NCI-H2171 (cell line): ENCODE measurements around the gene SUN1.
A peak's percentile ranks its signal among the peaks of the same experiment; 100 is the strongest.
"Not testable (repeated sequence)": the region's sequence is repeated elsewhere in the genome, so short reads cannot be mapped to it uniquely, and the experiment has no call there.

Experiments used
- DNase-seq: peaks from one replicate; lab custom pipeline; 2025; lab: John Stamatoyannopoulos, UW

SUN1 gene

DNA sequence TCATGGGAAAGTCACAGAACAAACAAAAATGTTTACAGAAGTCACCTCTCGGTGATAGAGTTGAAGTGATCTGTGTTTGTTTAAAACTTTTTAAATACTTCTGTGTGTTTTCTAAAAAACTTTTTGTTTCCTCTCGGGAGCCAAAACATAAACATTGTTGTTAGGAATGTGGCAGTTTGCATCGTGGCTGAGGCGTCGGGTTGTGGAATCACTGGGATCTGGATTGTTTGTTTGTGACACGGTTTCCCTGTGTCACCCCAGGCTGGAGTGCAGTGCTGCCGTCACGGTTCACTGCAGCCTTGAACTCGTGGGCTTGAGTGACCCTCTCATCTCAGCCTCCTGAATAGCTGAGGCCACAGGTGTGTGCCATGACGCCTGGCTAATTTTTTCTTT lies 29.0 kb upstream of the SUN1 start:
- DNase-seq = no peak

DNA sequence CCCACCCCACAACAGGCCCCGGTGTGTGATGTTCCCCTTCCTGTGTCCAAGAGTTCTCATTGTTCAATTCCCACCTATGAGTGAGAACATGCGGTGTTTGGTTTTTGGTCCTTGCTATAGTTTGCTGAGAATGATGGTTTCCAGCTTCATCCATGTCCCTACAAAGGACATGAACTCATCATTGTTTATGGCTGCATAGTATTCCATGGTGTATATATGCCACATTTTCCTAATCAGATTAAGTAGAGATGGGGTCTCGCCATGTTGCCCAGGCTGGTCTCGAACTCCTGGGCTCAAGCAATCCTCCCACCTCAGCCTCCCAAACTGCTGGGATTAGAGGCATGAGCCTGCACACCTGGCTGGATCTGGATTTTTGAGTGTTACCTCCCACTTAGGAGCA lies 28.5 kb upstream of the SUN1 start:
- DNase-seq = not testable (repeated sequence)

DNA sequence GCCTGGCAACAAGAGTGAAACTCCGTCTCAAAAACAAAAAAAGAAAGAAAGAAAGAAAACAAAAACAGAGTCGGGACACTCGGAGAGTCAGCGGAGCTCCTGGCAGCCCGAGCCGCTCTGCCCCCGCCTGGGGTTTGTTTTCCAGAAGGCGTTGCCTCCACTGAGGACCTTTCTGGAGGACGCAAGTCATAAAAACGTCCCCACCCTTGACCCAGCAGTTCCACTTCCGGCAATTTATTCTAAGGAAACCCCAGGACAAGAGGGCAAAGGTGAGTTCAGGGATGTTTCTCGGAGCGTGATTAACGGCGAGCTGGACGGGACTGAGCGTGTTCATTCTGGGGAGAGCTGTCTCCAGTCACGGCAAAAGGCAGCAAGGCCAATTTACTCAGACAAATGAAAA lies 27.0 kb upstream of the SUN1 start:
- DNase-seq = no peak

DNA sequence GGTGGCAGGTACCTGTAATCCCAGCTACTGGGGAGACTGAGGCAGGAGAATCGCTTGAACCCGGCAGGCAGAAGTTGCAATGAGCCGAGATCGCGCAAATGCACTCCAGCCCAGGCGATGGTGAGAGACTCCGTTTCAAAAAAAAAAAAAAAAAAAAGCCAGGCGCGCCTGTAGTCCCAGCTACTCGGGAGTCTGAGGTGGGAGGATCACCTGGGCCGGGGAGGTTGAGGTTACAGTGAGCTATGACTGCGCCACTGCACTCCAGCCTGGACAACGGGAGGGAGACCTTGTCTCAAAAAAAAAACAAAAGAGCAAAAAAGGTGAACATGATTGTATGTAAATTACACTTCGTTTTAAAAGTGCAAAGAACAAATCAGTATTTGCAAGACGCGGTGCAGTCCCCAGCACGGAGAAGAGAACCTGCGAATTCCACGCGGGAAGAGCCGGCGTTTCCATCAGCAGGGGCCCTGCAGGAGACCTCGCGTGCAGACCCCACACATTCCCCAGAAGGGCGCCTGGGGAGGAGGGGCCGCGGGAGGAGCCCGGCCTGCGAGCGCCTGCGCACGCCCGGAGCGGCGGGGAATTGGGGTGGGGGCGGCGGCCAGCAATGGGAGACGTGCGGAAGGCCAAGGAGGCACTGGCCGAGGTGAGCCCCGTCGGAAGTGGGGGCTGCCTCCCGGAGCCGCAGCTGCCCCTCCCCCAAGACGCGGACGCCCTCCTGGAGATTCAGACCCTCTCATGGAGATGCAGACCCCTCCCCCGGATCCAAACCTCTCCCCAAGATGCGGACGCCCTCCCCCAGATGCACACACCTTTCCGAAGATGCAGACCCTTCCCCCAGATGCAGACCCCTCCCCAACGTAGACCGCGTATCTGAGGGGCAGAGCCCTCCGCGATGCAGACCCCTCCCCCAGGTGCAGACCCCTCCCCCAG lies 16.7 kb upstream of the SUN1 start:
- DNase-seq = peak; percentile 65

DNA sequence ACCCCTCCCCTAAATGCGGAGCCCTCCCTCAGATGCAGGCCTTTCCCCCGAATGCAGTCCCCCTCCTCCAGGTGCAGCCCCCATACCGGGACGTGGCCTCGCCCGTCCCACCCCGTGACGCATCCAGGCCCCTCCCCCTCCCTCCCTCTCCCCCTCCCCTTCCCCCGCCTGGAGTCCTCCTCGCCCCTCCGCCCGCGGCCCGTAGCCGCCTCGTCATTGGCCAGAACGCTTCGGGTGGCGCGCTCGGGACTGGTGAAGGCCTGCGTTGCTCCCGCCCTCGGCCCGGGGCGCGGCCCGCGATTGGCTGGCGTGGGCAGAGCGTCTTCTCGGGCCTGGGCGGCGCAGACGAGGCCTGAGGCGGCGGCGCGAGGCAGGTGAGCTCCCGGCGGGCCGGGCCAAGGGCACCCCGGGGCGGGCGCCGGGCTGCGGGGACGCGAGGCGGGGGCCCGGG lies 16.0 kb upstream of the SUN1 start:
- peak; percentile 98 for DNase-seq

DNA sequence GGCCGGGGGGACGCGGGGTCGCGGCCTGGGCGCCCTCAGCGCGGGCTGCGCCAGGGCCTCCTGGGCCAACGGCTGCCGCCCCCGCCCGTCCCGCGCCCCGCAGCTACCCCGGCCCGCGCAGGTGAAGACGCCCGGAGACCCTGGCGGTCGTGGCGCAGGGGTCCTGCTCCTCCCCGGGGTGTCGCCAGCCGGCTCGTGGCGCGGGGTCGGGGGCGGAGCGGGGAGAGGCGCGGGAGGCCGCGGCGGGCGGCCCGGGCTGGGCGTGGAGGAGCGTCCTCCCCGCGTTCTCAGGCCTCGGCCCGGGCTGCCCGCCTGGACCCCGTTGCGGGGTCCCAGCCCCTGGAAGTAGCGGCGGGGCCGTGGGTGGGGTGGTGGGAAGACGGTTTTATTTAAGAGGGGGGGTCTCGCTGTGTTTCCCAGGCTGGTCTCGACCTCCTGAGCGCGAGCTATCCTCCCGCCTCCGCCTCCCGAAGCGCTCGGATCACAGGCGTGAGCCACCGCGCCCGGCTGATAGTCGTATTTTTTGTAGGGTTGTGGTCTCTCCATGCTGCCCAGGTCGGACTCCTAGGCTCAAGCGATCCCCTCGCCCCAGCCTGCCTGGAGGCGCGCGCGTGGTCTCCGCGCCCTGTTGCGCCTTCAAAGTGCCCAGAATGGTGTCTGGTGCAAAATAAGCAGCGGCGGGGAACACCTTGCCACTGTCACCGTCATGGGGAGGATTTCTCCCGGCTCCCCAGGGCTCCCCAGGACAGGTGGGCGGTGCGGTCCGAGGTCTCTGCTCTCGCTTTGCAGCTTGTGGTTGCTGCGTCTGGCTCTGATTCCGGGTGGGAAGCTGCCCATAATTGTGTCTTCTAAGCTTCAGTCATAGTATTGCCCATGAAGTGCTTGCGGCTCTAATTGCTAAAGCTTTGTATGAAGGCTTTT lies 15.3 kb upstream of the SUN1 start:
- no peak for DNase-seq

DNA sequence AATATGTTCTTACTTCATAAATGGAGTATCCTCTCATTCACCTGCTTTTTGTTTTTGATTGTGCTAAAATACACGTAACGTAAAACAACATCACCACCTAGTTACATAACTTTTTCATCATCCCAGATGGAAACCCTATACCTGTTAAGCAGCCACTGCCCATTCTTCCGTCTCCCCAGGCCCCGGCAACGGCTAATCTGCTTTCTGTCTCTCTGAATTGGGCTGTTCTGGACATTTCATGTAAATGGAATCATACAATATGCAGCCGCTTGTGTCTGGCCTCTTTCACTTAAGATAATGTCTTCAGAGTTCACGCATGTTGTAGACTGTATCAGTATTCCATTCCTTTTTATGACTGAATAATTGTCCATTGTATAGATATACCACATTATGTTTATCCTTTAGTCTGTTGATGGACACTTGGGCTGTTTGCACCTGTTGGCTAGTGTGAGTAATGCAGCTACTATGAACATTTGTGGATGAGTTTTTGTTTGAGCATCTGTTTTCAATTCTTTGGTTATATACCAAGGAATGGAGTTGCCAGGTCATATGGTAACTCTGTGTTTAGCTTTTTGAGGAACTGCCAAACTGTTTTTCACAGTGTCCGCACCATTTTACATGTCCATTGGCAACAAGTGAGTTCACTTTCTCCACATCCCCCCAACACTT lies 14.1 kb upstream of the SUN1 start:
- no peak for DNase-seq

DNA sequence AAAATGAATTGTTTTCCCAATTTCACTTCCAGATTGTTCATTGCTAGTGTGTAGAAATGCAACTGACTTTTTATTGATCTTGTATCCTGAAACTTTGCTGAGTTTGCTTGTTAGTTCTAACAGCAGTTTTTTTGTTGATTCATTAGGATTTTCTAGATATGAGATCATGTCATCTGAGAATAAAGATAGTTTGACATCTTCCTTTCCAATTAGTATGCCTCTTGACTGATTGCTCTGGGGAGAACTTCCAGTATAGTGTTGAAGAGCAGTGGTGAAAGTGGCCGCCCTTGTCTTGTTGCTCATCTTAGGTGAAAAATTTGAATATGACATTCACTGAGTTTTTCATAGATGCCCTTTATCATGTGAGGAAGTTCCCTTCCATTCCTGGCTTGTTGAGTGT lies 11.9 kb upstream of the SUN1 start:
- no peak for DNase-seq

DNA sequence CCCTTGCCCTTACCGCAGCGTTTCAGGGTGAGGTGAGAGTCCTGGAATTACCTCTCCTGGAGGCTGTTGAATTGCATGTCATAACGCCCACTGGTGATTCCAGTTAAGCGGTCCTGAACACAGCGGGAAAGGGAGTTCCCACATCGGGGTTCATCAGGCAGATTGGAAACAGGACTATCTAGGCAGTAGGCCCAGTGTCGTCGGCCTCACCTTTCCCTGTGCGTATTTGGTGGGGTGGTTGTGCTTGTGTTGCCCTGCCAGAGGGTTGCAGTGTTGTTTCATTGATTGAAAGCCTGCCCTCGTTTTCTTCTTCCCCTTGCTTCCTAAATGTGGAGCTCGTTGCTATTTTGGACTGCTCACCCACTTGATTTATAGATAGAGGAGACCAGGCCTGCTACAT lies 10.6 kb upstream of the SUN1 start:
- DNase-seq = no peak

DNA sequence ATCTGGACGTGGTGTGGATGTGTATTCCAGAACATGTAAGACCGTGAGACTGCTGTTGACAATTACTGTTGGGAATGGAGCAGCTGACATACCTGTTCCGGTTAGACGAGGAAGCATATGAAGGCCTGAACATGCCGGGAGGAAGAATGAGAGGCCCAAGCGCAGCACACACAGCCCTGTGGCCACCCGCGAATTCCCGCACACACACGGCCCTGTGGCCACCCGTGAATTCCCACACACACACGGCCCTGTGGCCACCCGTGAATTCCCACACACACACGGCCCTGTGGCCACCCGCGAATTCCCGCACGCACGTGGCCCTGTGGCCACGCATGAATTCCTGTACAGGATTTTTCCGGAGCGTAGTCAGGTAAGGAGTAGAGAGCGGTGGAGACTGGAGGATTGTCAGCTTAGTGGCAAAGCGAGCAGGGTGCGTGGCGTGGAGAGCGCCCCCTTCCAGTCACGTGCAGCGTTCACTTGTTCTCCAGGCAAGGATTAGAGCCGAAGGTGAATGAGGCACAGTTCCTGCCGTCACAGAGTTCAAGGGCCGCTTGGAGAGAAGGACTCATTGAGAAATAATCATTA lies 9.5 kb upstream of the SUN1 start:
- DNase-seq = no peak

DNA sequence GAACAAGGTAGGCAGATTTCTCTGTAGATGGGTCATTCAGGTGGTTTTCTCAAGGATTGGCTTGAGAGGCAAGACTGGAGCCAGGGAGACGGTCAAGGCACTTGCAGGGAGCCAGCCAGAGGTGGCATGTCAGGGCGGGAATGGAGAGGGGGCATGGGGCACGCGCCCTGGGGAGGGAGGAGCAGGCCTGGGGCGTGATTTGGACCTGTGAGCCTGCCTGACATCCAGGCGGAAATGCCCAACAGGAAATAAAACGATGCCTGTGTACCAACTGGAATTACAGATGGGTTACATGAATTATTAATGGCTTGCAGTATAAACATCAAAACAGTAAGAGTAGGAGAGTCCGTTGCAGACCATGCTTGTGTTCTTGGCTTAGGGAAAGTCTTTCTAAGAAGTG lies 8.6 kb upstream of the SUN1 start:
- DNase-seq = no peak

DNA sequence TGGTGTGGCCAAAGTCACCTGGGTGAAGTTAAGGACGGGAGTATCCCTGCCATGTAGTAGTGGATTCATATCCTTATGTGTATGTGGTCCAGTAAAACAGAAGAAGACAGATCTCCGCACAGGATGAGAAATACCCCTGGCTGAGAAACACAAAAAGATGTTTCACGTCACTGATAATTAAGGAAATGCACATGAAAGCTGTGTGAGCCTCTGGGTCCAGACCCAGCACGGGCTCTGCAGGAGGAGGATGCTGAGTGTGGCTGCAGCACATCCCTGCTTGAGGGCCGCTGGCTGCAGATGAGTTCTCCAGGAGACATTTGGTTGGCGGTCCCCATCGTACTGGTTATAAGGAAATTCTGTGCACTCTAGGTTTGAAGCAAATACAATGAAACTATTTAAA lies 8.2 kb upstream of the SUN1 start:
- DNase-seq = no peak

DNA sequence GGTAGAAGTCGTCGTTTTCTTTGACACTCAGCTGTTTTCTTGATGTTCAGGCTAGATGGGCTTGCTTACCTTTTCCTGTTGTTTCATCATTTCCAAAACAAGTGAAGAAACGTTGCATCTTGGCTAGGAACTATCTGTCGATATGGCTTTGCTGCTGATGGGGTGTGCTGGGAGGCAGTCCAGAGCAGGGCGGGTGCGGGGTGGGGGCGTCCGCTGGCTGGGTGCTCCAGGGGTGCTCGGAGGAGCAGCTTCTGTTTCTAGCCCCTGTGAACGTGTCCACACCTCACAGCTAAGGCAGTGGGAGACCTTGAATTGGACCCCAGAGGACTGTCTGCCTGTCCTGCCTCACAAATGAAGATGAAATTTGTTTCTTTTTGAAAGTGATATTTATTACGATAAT lies 7.6 kb upstream of the SUN1 start:
- no peak for DNase-seq

DNA sequence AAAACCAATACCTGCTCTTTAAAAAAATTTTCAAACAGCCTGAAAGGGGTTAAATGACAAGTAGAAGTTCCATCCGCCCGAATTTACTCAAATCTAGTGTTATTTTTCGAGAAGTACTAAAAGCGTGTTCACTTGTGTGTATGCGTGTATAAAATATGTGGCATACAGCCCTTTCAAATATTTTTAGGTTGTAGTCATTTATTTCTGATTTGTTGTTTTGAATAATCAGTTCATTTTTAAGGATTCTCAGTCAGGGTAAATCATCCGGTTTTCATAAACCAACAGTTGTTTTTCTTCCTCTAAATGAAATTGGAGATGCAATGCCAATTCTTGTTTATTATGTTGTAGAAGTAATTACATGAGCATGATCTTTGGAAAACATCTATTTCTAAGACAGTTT lies 6.9 kb upstream of the SUN1 start:
- no peak for DNase-seq

DNA sequence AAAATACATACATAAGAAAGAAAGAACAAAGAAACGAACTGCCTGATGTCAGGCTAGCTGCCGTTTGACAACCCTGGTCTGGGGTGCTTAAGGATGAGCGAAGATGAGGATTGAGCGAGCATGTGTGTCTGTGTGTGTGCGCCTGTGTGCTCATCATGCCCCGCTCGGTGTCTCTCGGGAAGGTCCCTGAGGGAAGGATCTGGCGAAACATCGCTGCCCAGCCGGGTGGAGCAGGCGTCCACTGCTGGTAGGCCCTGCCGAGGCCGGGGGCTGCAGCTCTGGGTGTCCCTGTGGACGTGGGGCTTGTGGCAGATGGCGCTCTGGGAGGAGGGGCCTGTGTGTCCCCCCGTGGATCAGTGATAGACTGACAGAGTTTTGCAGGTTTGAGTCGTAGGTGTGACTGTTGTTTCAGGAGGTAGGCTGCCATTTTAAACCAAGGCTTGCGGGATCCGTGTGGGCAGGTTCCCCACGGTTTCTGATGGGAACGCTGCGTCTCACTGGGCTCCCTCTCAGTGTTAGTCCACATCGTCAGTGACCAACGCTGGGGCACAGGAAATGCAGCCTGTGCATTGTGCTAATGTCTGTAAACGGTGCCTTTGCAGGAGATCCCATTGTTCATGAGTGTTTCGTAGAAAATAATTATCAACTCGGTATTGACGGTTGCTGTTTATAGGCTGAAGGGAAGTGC lies 5.9 kb upstream of the SUN1 start:
- no peak for DNase-seq

DNA sequence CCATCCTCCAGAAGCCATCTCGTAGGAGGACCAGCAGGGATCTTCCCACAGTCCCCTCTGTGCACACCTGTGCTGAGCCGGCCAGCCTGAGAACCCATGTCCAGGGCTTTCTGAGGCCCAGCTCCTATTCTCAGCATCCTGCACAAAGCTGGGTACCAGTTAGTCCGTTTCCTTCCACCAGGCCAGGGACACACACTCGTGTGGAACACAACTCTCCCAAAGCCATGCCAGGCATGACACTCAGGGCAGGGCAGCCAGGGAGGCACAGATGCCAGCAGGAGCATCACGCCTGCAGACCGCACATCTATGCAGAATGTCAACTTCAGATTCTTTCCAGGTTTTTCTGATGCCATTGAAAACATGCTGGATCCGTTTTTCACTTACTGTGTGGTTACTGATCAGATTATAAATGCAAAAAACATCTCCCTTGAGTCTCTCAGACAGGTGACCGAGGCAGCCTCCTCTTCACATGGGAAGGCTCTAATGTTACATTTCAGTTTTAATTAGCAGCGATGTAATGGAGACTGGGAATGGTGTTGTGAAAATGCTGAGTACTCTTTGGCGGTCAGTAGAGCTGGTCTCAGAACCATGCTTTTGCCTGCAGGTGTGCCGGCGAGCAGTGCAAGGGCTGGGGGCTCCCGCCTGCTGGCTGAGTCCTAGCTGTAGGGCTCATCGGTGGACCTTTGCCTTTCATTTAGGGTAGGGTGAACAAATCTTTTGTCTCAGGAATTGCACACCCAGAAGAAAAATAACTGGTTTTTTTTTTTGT lies 3.3 kb upstream of the SUN1 start:
- DNase-seq = no peak

DNA sequence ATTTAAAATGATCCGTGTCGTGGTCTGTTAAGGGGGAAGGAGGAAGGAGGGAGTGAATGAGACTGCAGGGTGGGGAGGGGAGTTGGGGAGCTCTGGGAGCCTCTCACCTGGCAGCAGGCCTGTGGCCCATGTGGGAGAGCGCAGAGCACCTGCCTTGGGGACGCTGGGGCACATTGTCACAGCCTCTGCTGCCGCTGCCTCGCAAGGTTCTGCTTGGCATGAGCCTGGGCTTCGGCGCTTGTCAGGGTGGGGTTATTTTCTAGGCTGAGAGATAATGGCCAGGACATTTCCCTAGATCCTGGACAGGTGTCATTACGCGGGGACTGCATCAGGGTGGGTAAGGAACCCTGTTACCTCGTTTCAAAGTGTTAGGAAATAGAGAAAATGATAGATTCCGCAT lies 2.2 kb upstream of the SUN1 start:
- DNase-seq = peak; percentile 32

DNA sequence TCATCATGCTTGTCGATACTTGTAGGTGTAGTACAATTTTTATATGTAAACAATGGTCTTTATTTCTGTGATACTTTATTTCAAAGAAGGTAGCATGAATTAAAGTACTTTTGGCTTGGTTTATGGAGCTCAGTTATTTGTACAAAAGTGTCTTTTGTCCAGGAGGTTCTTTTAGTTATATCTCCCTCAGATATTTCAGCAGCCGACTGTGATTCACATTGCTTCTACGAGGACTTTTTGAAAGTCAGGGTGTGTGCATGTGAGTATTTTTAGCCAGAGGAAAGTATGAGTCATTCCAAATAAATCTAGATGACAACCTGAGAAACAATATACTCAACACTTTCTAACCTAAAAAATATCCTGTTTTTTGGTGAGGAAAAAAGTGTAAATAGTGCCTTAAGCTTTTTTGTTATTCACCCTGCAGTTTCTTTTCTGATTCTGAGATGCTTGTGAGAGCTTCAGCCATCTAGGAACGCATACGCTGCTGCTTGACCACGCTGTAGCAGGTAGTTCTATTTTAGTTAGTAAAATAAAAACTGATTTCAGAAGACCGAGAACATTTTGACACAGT lies 595 bp upstream of the SUN1 start:
- DNase-seq = no peak

DNA sequence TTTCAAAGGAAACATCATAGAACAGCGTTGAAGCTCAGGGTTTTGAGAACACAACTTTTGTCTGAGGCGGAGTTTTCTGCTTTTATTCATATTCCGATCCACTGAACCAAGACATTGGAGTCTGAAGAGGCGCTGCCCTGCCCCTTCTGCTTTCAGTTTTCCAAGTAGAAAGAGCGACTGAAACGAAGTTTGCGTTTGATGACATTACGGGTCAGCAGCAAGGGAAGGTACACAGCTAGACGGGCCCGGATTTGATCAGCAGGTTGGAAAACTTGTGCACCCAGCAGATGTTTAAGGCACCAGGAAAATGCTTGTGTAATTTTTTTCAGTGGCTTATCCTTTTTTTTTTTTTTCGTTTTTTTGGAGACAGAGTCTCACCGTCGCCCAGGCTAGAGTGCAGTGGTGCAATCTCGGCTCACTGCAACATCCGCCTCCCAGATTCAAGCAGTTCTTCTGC lies 720 bp downstream of the SUN1 start:
- no peak for DNase-seq

DNA sequence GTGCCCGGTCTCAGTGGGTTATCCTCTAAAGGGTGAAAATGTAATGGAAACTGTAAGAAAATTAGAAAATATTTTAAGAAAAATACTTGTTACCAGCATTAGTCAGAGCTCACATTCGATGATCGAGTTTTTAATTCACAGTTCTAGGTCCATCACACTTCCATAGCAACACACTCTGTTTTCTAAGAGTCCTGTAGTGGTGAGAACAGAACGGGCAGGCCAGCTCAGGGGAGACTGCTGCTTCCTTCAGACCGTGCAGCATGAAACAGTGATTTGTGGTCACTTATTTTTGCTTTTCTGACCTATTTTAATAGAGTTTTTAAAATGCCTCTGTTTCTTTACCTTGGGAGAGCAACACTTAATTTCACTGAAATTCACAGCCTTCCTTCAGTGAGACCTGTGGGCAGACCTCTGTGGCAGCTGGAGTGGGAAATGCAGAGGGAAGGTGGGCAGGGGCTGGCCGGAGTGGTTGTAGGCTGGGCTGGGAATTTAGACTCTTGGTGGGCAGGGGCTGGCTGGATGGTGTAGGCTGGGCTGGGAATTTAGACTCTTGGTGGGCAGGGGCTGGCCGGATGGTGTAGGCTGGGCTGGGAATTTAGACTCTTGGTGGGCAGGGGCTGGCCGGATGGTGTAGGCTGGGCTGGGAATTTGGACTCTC lies 1.5 kb downstream of the SUN1 start:
- DNase-seq = no peak
